OCI-LY7 (cell line): ENCODE measurements around the gene BTBD18.

Experiments
- EZH2phosphoT487 ChIP-seq: fragments of 200-600 bp; sonication (generic); IDR thresholded peaks from 2 replicates; pipeline ENCODE4 v1.6.1; 2018; ENCODE audit warnings: low read depth, borderline replicate concordance, mild to moderate bottlenecking, mixed run types, antibody characterized with exemption, low read length, moderate library complexity, mixed read lengths
- TF ChIP-seq, protein P1 (sequence below): fragments of 200-600 bp; sonication (generic); conservative IDR thresholded peaks from 2 replicates; pipeline ENCODE4 v1.5.1; 2014; ENCODE audit warnings: mild to moderate bottlenecking, antibody characterized with exemption, low read length, moderate library complexity, mixed read lengths

DNA sequence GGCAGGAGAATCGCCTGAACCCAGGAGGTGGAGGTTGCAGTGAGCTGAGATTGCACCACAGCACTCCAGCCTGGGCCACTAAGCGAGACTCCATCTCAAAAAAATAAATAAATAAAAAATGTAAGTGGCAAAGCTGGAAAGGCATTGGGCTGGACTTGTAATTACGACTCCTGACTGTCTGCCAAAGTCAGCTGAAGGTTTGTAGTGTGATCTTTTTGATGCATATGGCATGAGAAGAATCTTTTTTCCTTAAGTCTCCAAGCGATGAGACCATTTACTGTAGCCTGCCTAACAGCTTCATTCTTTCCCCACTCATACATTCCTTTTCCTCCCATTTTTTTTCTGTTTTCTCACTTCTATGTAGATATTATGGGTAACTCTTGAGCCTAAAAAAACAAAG is 34.8 kb upstream of the BTBD18 start:
- TF ChIP-seq, protein P1, sequence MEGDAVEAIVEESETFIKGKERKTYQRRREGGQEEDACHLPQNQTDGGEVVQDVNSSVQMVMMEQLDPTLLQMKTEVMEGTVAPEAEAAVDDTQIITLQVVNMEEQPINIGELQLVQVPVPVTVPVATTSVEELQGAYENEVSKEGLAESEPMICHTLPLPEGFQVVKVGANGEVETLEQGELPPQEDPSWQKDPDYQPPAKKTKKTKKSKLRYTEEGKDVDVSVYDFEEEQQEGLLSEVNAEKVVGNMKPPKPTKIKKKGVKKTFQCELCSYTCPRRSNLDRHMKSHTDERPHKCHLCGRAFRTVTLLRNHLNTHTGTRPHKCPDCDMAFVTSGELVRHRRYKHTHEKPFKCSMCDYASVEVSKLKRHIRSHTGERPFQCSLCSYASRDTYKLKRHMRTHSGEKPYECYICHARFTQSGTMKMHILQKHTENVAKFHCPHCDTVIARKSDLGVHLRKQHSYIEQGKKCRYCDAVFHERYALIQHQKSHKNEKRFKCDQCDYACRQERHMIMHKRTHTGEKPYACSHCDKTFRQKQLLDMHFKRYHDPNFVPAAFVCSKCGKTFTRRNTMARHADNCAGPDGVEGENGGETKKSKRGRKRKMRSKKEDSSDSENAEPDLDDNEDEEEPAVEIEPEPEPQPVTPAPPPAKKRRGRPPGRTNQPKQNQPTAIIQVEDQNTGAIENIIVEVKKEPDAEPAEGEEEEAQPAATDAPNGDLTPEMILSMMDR = no peak
- no peak for TF ChIP-seq EZH2phosphoT487
